ENCODE results near the gene SLC4A1AP.

SLC4A1AP gene

GRCh38 chr2:27703638-27704341, 40.1 kb downstream of the SLC4A1AP start:
- peak; percentile 48 for DNase-seq

- DNase-seq = no peak
Observed at GRCh38 chr2:27704342-27704876, 40.7 kb downstream of the SLC4A1AP start.

GRCh38 chr2:27705851-27706622, 42.3 kb downstream of the SLC4A1AP start:
- DNase-seq = no peak

- DNase-seq = no peak
Observed at GRCh38 chr2:27707462-27708256, 44.0 kb downstream of the SLC4A1AP start.

GRCh38 chr2:27708257-27708654, 44.6 kb downstream of the SLC4A1AP start:
- DNase-seq = no peak

- no peak for DNase-seq
Observed at GRCh38 chr2:27708666-27709065, 45.0 kb downstream of the SLC4A1AP start.

- no peak for DNase-seq
Observed at GRCh38 chr2:27709326-27709725, 45.6 kb downstream of the SLC4A1AP start.

GRCh38 chr2:27709960-27710575, 46.4 kb downstream of the SLC4A1AP start:
- DNase-seq = no peak

GRCh38 chr2:27710640-27711430, 47.1 kb downstream of the SLC4A1AP start:
- no peak for DNase-seq

GRCh38 chr2:27711804-27712203, 48.1 kb downstream of the SLC4A1AP start:
- no peak for DNase-seq

- no peak for DNase-seq
Observed at GRCh38 chr2:27712522-27712921, 48.8 kb downstream of the SLC4A1AP start.

GRCh38 chr2:27713201-27713600, 49.5 kb downstream of the SLC4A1AP start:
- no peak for DNase-seq

- no peak for DNase-seq
Observed at GRCh38 chr2:27714053-27714452, 50.4 kb downstream of the SLC4A1AP start.

- DNase-seq = no peak
Observed at GRCh38 chr2:27714851-27715291, 51.2 kb downstream of the SLC4A1AP start.

GRCh38 chr2:27715318-27716210, 51.9 kb downstream of the SLC4A1AP start:
- no peak for DNase-seq

- DNase-seq = no peak
Observed at GRCh38 chr2:27716301-27717069, 52.8 kb downstream of the SLC4A1AP start.

GRCh38 chr2:27717070-27717795, 53.5 kb downstream of the SLC4A1AP start:
- no peak for DNase-seq

GRCh38 chr2:27720004-27720551, 56.4 kb downstream of the SLC4A1AP start:
- no peak for DNase-seq

- DNase-seq = no peak
Observed at GRCh38 chr2:27721335-27721734, 57.6 kb downstream of the SLC4A1AP start.
